Vagina (tissue), 2 donors: ENCODE results near the gene DUOXA2. TPM values are rescaled to one million over a fixed set of nuclear protein-coding genes. Genes with fewer than 3 reads are reported as not detected.
A peak's percentile ranks its signal among the peaks of the same experiment; 100 is the strongest.

ENCODE experiments used
- DNase-seq, 2 donors: peaks; one replicate each; pipeline ENCODE4 v3.0.0-alpha.2; 2017; ENCODE audit errors: extremely low spot score in 2 of 2
- H3K27ac ChIP-seq: fragments of 200-600 bp; sonication (generic); one replicate; pipeline ENCODE4 v1.5.1; 2019
- H3K27me3 ChIP-seq: fragments of 200-600 bp; sonication (generic); one replicate; pipeline ENCODE4 v1.5.1; 2019
- H3K36me3 ChIP-seq, 2 donors: fragments of 200-600 bp; sonication (generic); one replicate each; pipeline ENCODE4 v1.5.1; 2017 to 2019
- H3K4me1 ChIP-seq: fragments of 200-600 bp; sonication (generic); one replicate; pipeline ENCODE4 v1.5.1; 2019
- H3K4me3 ChIP-seq, 2 donors: fragments of 200-600 bp; sonication (generic); 1 replicate in 1 of 2; 2 replicates in 1 of 2; pipeline ENCODE4 v1.5.1; 2016 to 2019
- H3K9me3 ChIP-seq: fragments of 200-600 bp; sonication (generic); one replicate; pipeline ENCODE4 v1.5.1; 2019
- POLR2A ChIP-seq, 2 donors: fragments of 450-650 bp; IDR thresholded peaks; one replicate each; pipeline ENCODE4 v1.6.1; 2017; ENCODE audit warnings: antibody characterized with exemption in 2 of 2, mild to moderate bottlenecking in 2 of 2, moderate library complexity in 2 of 2
- POLR2AphosphoS5 ChIP-seq, 2 donors: sonication (generic); formaldehyde crosslinking; IDR thresholded peaks; one replicate each; pipeline ENCODE4 v1.9.0; 2017; ENCODE audit warnings: antibody characterized with exemption in 2 of 2, mild to moderate bottlenecking in 2 of 2, low read depth in 1 of 2; ENCODE audit not compliant: insufficient read depth in 1 of 2
- intact Hi-C: fragments of 100-400 bp; cut with DNase I; formaldehyde crosslinking; loops from one replicate; pipeline ENCODE4 v1.15.1; 2023
- total RNA-seq: library from RNA; depleted of rRNA; stranded (reverse); fragments of >200 nt; gene quantifications from one replicate; pipeline ENCODE4 v1.2.3, GENCODE V29; 2016
- TF ChIP-seq, protein P1 (sequence below), 3 experiments: fragments of 450-650 bp in 2 of 3; fragments of 200-600 bp in 1 of 3; sonication (generic) in 1 of 3; IDR thresholded peaks; one replicate each; pipeline ENCODE4 v1.5.1; 2017 to 2019; ENCODE audit warnings: antibody characterized with exemption in 3 of 3, mild to moderate bottlenecking in 2 of 3, moderate library complexity in 2 of 3

DUOXA2 gene
- total RNA-seq, 1 donor from 2014 or later = 1.5 TPM

DNA sequence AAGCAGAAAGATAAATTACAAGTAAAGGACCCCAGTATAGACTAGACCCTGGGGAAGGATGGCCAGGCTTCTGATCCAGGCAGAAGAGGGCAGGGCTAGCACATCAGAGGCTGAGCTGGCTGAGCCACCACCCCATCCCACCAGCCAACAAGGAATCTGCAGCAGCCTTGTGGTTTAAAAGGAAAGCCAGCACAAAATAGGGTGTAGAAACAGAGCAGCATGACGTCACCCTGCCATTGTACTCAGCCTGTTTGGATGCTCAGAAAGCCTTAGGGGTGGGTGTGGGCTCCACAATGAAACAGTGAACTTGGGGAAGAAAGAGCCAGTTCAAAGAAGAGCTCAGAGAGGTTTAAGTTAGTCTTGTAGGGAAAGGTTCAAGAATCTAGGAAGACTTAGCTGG lies 43.8 kb downstream of the DUOXA2 start:
- intact Hi-C loops = no loop called here
- H3K27me3 ChIP-seq = no peaks in the 10 kb centered on the region
- peaks cover 27% of the 10 kb centered on the region for H3K4me1 ChIP-seq
- H3K4me3 ChIP-seq = no peak overlapping the region
- H3K36me3 ChIP-seq = no peaks in the 10 kb centered on the region
- no peaks in the 10 kb centered on the region for H3K9me3 ChIP-seq
- H3K27ac ChIP-seq = no peak overlapping the region
- TF ChIP-seq POLR2AphosphoS5 (IDR thresholded peaks at IDR 0.05; ENCODE audit: insufficient read depth in 1 of 2, low read depth in 1 of 2) (peak in 1 of 2 donors; percentile 57), POLR2A (IDR thresholded peaks at IDR 0.05) (no peak)
- DNase-seq = no peak

DNA sequence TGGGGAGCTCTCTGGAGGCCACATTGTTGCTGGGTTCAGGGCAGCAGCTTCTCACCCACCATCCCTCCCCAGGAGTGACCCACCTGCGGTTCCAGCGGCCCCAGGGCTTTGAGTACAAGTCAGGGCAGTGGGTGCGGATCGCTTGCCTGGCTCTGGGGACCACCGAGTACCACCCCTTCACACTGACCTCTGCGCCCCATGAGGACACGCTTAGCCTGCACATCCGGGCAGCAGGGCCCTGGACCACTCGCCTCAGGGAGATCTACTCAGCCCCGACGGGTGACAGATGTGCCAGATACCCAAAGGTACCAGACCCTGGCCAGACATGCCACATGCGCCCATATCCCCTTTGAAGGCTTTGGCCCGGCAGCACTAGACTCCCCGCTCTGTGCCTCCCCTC lies 47.5 kb downstream of the DUOXA2 start:
- no peak for DNase-seq
- Histone ChIP-seq H3K36me3 (no peaks in the 10 kb centered on the region), H3K4me1 (peaks cover 39% of the 10 kb centered on the region), H3K4me3 (no peak overlapping the region), H3K27ac (peak overlapping the region; percentile 67), H3K27me3 (no peaks in the 10 kb centered on the region), H3K9me3 (no peaks in the 10 kb centered on the region)
- TF ChIP-seq POLR2A (IDR thresholded peaks at IDR 0.05) (no peak), POLR2AphosphoS5 (IDR thresholded peaks at IDR 0.05; ENCODE audit: insufficient read depth in 1 of 2, low read depth in 1 of 2) (no peak)
- TF ChIP-seq, protein P1, sequence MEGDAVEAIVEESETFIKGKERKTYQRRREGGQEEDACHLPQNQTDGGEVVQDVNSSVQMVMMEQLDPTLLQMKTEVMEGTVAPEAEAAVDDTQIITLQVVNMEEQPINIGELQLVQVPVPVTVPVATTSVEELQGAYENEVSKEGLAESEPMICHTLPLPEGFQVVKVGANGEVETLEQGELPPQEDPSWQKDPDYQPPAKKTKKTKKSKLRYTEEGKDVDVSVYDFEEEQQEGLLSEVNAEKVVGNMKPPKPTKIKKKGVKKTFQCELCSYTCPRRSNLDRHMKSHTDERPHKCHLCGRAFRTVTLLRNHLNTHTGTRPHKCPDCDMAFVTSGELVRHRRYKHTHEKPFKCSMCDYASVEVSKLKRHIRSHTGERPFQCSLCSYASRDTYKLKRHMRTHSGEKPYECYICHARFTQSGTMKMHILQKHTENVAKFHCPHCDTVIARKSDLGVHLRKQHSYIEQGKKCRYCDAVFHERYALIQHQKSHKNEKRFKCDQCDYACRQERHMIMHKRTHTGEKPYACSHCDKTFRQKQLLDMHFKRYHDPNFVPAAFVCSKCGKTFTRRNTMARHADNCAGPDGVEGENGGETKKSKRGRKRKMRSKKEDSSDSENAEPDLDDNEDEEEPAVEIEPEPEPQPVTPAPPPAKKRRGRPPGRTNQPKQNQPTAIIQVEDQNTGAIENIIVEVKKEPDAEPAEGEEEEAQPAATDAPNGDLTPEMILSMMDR (IDR thresholded peaks at IDR 0.05) = no peak
- intact Hi-C loops = loop anchor here (2.0 kb wide), 1 partner anchor 237 kb away; no protein-coding TSS in a partner anchor

- no peaks in the 10 kb centered on the region for H3K36me3 ChIP-seq
- H3K27ac ChIP-seq = peak overlapping the region; percentile 67
- TF ChIP-seq, protein P1 (IDR thresholded peaks at IDR 0.05) = peak; percentile 55 to 85 (median 68)
- no peak for TF ChIP-seq POLR2A (IDR thresholded peaks at IDR 0.05)
- TF ChIP-seq POLR2AphosphoS5 (IDR thresholded peaks at IDR 0.05; ENCODE audit: insufficient read depth in 1 of 2, low read depth in 1 of 2) = peak; percentile 58 to 60
- H3K4me1 ChIP-seq = peaks cover 42% of the 10 kb centered on the region
- intact Hi-C loops = loop anchor here (2.0 kb wide), 1 partner anchor 236 kb away; no protein-coding TSS in a partner anchor
- no peaks in the 10 kb centered on the region for H3K27me3 ChIP-seq
- H3K9me3 ChIP-seq = no peaks in the 10 kb centered on the region
- DNase-seq = no peak
- H3K4me3 ChIP-seq = no peak overlapping the region
Measured at GRCh38 chr15:45162771-45163507, 48.8 kb downstream of the DUOXA2 start.

DNA sequence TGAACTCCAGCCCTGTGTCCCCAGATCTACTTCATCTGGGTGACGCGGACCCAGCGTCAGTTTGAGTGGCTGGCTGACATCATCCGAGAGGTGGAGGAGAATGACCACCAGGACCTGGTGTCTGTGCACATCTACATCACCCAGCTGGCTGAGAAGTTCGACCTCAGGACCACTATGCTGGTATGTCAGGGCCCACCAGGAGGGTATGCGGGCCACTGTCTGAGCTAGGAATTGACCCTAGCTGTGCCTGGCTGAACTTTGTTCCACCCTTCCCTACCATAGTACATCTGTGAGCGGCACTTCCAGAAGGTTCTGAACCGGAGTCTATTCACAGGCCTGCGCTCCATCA lies 49.4 kb downstream of the DUOXA2 start:
- Histone ChIP-seq H3K27ac (peak overlapping the region; percentile 67), H3K36me3 (no peaks in the 10 kb centered on the region), H3K4me1 (peaks cover 41% of the 10 kb centered on the region), H3K9me3 (no peaks in the 10 kb centered on the region), H3K27me3 (no peaks in the 10 kb centered on the region), H3K4me3 (no peak overlapping the region)
- TF ChIP-seq POLR2A (IDR thresholded peaks at IDR 0.05) = no peak
- TF ChIP-seq, protein P1 (IDR thresholded peaks at IDR 0.05) = no peak
- TF ChIP-seq POLR2AphosphoS5 (IDR thresholded peaks at IDR 0.05; ENCODE audit: insufficient read depth in 1 of 2, low read depth in 1 of 2) = no peak
- no peak for DNase-seq
- intact Hi-C loops = loop anchor here (2.0 kb wide), 1 partner anchor 235 kb away; no protein-coding TSS in a partner anchor

GRCh38 chr15:45164914-45165313 lies 50.8 kb downstream of the DUOXA2 start:
- intact Hi-C loops = no loop called here
- DNase-seq = no peak
- TF ChIP-seq, protein P1 (IDR thresholded peaks at IDR 0.05) = no peak
- no peak for TF ChIP-seq POLR2A (IDR thresholded peaks at IDR 0.05)
- TF ChIP-seq POLR2AphosphoS5 (IDR thresholded peaks at IDR 0.05; ENCODE audit: insufficient read depth in 1 of 2, low read depth in 1 of 2) = no peak
- H3K4me3 ChIP-seq = no peak overlapping the region
- peaks cover 40% of the 10 kb centered on the region for H3K4me1 ChIP-seq
- H3K36me3 ChIP-seq = no peaks in the 10 kb centered on the region
- H3K9me3 ChIP-seq = no peaks in the 10 kb centered on the region
- H3K27ac ChIP-seq = no peak overlapping the region
- no peaks in the 10 kb centered on the region for H3K27me3 ChIP-seq
